GM18909 (cell line): ENCODE data around the gene SNX1.
"Not testable (repeated sequence)": the region's sequence is repeated elsewhere in the genome, so short reads cannot be mapped to it uniquely, and the experiment has no call there.

ENCODE experiments used
- ATAC-seq: cut with Tn5 transposase; IDR thresholded peaks from one replicate; pipeline ENCODE4 v1.9.1; 2021; ENCODE audit warnings: mild to moderate bottlenecking; ENCODE audit not compliant: unreplicated experiment, poor library complexity

The SNX1 gene, protein sequence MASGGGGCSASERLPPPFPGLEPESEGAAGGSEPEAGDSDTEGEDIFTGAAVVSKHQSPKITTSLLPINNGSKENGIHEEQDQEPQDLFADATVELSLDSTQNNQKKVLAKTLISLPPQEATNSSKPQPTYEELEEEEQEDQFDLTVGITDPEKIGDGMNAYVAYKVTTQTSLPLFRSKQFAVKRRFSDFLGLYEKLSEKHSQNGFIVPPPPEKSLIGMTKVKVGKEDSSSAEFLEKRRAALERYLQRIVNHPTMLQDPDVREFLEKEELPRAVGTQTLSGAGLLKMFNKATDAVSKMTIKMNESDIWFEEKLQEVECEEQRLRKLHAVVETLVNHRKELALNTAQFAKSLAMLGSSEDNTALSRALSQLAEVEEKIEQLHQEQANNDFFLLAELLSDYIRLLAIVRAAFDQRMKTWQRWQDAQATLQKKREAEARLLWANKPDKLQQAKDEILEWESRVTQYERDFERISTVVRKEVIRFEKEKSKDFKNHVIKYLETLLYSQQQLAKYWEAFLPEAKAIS

GRCh38 chr15:64095795-64096667 is at the start of gene SNX1:
SNX1 (plus strand) TSS chr15:64095982; CDS start chr15:64096014, 32 bp downstream.
- ATAC-seq: peak; percentile 53

DNA sequence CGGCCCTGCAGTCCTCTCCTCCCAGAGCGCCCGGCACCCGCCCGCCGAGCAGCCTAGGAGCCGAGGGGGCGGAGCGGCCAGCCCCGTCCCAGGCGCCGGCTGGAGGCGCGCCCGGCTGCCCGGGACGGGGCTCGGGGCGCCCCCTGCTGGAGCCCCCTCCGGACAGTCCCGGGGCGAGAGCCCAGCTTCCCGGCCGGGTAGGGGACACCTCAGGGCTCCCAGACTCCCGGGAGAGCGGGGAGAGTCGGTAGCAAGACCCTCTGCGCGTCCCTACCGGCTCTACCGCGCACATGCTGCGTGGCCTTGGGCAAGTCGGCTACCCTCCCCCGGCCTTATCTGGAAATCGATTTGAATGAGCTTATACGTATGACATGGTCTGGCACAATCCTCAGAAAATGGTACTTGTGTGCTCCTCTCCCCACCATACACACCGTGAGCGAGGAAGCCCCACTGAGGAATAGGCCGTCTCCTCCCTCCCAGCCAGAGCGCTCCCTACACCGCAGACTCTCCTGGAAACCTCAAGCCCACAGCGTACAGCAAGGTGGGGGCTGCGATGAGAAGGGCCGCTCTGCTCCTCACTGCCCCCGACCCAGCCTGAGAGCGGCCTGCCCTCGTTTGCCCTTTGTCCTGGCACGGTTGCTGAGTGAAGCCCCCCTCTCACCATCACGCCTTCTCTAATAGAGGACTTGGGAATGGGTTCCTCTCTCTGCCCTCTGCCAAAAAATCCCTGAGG is 49.2 kb upstream of the SNX1 start, which contains the start of gene DAPK2:
DAPK2 (minus strand) TSS at position 65 of the 733 bp plus-strand sequence. CDS start 6,224 bp downstream, outside the sequence.
- peak; percentile 69 for ATAC-seq

DNA sequence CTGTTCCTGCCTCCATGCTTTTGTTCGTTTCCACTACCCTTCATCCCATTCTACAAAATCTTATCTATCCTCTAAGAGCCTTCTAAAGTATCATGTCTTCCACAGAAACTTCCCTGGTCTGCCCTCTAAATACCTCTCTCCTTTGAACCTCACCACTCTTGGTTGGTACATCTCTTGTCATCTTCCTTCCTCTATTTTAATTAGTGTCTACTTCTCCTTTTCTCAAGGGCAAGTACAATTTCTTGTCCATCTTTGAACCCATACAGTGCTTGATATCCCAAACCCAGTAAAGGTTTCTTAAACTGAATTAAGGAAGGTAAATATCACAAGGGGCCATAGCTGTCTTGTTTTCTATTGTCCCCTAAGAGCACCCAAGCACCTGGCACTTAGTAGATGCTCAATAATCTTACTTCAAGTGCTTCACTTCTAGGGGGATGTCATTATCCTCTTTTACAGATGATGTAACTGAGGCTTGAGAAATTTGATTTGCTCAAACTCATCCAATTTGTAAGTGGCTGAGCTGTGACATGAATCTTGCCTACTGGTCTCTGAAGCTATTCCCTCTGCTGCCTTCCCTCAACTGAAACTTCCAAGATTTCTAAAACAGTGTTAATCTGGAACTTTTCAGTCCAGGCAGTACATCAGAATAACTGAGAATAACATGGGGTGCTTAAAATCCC is 46.9 kb upstream of the SNX1 start:
- ATAC-seq: no peak

DNA sequence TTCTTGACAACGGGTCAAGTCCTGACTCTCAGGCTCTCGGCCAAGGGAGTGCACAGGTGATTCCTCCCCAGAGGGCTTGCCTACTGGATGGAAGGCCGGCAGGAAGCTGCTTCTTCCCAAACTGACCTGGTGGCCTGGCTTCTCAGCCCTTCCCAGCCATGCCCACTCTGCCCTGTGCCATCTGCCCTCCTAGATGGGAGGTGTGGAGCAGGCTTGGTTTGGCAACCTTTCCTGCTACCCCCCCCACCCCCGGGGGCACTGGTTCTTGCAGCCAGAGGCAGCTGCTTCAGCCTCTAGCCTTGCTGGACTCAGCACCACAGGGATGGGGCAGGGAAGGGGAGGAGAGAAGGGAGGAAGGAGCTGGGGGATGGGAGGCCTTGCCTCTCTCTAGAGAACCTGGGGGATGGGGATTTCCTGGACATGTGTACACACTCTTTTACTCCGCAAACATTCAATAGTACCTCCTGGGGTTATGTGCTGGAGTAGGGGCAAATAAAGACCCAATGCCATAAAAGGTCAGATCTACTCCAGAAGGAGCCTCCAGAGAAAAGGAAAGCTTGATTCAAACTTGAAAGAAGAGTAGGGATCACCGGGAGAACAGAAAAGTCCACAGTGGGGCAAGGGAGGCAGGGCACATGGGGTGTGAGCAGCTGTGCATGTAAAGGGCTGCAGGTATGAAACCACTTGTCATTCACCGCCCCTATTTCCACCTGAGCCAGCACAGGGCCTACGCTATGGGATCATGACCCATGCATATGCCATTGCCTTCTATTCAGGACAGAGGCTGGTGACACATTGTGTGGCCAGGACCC is 45.3 kb upstream of the SNX1 start:
- ATAC-seq: no peak

DNA sequence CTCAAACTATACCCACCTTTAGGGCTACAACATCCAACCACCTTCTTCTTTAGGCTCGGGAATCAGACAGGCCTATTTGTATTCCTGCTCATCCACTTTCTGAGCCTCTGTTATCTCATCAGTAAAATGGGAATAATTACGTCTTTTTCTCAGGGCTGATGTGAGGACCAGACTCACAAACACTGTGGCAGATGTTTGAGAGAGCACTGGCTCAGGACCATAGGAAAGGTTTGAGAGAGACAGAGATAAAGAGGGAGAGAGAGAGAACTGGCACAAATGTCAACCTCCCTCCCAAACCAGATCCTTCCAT is 44.7 kb upstream of the SNX1 start:
- no peak for ATAC-seq

DNA sequence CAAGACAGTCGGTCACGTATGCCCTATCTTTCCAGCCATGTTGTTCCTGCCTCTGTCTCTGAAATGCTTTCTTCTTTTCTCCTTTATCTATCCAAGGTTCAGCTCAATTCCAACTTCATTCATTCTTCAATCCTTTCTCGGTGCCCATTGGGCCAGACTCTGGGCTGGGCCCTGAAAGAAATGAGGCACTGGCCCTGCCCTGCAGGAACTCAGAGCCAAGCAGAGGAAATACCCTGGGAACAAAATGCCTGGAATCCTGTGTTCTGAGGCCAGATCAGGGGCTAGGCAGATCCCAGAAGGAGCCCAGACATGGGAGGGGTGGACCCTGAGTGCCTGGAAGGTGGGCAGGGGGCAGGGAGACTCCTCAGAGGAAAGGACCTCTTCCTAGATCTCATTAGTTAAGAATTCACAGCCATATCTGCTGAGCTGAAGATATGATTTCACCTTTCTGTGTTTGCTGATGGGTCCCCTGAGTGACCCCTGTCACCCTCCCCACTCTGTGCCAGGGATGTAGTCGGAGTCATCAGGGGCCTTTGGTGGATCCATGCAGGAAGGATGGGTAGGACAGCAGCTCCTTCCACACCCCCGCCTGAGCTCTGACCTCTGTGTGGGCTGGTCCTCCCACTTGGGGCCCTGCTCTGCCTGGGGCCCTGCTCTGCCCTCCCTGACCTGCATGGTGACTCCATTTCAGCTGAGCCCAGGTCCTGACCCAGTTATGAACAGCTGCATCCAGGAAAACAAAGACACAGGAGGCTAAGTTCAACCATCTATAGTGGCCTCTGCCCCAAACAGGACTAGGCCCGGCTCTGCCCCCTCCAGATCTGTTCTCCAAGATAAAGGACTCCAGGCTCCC is 44.1 kb upstream of the SNX1 start:
- no peak for ATAC-seq

GRCh38 chr15:64052925-64053491 is 42.8 kb upstream of the SNX1 start:
- no peak for ATAC-seq

- ATAC-seq: not testable (repeated sequence)
These were observed 42.1 kb upstream of the SNX1 start for GRCh38 chr15:64053674-64054073.

- no peak for ATAC-seq
These were observed 37.5 kb upstream of the SNX1 start for GRCh38 chr15:64058279-64058678.

DNA sequence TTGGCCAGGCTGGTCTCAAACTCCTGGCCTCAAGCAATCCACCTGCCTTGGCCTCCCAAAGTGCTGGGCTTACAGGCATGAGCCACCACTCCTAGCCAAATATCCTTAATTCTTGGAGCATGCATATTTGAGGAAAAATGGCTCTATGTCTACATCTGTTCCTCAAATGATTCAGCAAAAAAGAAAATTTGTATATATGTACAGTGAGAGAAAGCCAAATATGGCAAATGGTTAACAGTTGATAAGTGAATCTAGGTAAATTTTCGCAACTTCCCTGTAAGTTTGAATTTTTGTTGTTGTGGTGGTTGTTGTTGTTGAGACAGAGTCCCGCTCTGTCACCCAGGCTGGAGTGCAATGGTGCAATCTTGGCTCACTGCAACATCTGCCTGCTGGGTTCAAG is 36.7 kb upstream of the SNX1 start:
- not testable (repeated sequence) for ATAC-seq

DNA sequence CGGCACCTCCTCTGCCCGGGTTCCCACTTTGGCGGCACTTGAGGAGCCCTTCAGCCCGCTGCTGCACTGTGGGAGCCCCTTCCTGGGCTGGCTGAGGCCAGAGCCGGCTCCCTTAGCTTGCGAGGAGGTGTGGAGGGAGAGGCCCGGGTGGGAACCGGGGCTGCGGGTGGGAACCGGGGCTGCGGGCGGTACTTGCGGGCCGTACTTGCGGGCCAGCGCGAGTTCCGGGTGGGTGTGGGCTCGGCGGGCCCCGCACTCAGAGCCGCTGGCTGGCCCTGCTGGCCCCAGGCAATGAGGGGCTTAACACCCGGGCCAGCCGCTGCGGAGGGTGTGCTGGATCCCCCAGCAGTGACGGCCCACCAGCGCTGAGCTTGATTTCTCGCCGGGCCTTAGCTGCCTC is 35.1 kb upstream of the SNX1 start:
- no peak for ATAC-seq

DNA sequence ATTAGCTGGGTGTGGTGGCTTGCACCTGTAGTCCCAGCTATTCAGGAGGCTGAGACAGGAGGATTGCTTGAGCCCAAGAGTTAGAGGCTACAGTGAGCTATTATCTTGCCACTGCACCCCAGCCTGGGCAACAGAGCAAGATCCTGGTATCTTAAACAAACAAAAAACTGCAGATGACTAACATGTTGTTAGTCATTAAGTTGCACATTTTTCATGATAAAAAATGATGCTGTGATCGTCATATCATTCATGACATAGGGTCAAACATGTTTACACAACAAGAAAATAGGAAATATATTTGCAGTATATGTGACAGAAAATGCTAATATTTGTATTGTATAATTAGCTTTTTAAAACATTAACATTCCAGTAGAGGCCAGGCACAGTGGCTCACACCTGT is 29.3 kb upstream of the SNX1 start:
- no peak for ATAC-seq

GRCh38 chr15:64067564-64068030 is 28.2 kb upstream of the SNX1 start:
- no peak for ATAC-seq

GRCh38 chr15:64068133-64068532 is 27.6 kb upstream of the SNX1 start:
- no peak for ATAC-seq

DNA sequence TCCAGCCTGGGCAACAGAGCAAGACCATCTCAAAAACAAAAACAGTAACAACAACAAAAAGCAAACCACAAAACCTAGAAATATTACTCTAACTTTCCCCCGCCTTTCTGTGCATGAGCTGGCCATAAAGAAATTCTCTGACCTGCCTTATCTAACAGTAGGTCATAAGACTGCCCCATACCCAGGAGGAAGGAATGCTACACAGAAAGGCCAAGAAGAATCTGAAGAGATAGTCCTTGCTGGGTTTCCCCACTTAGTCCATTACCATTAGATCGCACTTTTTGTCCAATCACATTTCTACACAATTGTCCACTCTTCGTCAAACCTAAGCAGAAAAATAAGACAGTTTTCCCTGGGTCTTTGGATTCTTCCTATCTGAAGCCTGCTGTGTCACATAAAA is 25.7 kb upstream of the SNX1 start:
- ATAC-seq: no peak

- no peak for ATAC-seq
These were observed 24.6 kb upstream of the SNX1 start for GRCh38 chr15:64070965-64071851.
